COLO668 (cell line): ENCODE data around the gene CFAP54.
"Not testable (repeated sequence)": the region's sequence is repeated elsewhere in the genome, so short reads cannot be mapped to it uniquely, and the experiment has no call there.

ENCODE experiments used
- DNase-seq: peaks from one replicate; lab custom pipeline; 2025; ENCODE audit not compliant: unreplicated experiment; lab: John Stamatoyannopoulos, UW

The CFAP54 gene

DNA sequence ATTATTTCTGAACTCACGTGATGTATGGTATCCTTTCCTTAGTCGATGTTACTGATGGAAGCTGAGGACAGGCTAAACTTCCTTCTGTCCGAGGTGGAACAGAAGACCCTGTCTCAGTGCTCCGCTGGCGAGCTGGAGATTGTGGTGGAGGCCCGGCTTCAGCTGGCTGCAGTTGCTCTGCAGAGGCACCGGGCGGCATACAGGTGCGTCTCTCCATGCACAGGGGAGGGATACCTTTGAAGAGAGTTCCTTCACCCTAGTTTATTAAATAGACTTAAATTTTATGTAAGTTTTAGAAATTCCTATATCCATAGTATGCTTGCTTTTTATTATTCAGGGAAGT, 231.0 kb downstream of the CFAP54 start:
- peak; percentile 75 for DNase-seq

DNA sequence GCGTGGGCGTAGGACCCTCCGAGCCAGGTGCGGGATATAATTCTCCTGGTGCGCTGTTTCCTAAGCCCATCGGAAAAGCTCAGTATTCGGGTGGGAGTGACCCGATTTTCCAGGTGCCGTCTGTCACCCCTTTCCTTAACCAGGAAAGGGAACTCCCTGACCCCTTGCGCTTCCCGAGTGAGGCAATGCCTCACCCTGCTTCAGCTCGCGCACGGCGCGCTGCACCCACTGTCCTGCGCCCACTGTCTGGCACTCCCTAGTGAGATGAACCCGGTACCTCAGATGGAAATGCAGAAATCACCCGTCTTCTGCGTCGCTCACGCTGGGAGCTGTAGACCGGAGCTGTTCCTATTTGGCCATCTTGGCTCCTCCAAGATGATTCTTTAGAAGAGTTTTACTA, 240.1 kb downstream of the CFAP54 start:
- not testable (repeated sequence) for DNase-seq

DNA sequence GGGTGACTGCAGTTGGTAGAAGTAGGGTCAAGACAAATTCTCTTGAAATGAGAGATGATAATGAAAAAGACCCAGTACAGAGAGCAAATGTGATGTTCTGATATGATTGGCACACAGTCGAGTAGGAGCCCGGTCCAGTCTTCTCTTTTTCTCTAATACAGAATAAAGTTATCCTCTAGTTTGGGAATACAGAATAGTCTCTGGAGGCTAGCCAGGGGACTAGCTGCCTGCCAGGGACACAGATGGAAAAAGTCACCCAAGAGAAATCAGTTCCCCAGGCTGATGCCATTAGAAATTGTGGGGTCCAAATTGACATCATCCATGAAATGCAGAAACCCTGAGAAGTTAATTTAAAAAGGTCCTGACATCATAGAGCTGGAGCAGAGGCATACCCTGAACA, 240.5 kb downstream of the CFAP54 start:
- DNase-seq: no peak

DNA sequence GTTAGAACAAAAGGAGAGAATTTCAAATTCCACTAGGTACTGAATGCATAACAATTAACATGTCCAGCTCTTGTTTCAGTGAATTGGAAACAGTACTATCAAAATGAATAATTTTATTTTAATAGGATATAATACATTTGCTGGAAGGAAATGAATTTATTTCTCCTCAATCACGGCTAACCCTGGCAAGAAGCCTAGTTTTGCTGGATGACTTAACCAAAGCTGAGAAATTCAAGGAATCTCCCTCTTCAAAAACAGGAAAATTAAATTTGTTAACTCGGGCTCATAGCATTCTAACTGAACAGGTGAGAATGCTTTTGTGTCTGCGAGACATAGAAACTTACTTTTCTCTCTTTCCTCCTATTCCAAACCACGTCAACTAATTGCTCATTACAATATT, 254.2 kb downstream of the CFAP54 start:
- DNase-seq: no peak

DNA sequence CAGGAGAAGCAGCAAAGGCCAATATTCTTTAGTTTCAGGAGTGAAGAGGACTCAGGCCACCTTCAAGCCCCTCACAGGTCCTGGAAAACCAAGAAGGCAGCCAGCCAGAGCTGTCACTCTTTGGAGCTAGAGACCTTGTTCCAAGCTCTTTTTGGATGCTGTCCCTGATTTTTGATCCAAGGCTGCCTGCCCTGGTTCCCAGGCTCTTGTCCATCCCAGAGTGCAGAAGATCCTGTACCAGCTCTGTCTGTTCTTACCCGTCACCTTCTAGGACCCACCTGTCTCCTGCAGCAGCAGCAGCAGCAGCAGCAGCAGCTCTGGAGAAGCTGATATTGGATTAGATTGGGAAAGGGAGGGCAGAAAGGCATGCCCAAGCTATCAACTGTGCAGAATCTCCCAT, 260.6 kb downstream of the CFAP54 start:
- DNase-seq: no peak

DNA sequence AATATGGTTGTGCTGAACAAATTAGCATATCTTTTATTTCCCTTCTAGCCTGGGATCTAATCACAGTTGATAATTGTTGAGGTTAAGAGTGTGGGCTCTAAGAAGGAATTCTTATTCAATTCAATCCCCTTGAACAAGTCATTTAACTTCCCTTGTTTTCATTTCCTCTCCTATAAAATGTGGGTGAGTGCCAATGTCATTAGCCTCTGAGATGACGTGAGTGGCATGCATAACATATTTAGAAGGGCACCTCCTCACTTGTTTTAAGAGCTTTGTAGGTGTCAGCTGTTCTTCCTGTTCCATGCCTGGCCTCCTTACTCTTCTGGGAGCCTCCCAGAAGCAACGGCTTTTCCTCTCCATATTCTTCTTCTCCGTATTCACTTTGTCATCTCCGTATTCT, 262.2 kb downstream of the CFAP54 start:
- DNase-seq: no peak

DNA sequence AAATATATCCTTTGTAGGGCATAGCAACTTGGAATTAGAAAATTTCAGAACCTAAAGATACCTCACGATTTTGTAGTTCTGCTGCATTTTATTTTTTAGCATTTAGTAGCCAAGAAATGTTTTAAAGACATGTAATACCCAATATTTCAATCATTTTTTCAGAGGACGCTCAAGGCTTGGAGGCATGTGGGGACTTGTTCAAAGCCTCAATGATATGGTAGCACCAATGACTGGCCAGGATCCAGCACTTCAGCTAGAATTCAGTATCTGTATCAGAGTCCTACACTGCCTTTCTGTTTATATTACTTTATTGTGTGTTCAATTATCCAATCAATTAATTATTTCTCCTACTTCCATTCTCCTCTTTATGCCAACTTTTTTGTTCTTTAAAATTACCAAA, 262.8 kb downstream of the CFAP54 start:
- DNase-seq: no peak

DNA sequence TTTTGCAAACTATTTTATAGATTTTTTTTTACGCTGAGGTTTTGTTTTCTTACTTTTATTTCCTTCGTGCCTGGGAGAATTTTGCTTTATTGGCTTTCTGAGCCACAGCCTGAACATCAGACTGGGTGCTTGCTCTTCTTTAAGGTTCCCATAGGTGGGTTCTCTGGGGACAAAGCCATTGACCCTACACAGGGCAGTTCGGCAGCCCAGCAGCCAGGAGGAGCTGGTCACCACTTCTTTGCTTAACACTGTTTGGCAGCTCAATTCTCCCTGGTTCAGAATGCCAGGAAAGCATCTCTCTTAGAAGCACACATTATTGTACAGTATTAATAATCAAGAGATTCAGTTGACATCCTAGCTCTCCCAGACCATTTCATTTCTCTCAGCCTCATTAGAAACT, 276.9 kb downstream of the CFAP54 start:
- no peak for DNase-seq

DNA sequence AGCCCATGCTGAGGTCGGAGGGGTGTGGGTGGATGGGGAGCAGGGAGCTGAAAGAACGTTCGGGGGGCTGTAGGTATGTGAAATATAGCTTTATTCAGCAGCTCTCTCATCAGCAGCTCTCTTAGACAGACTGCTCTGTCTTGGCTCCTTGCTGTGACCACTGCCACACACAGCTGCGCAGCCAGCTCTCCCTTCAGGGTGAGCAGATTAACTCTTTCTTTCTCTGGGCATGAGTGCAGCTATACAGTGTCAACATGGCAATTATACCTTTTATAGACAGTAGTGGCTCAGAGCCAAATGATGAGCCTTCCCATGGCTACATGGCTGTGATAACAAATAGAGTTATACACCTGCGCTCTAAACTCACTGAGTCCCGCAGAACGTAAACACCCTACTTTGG, 280.0 kb downstream of the CFAP54 start:
- DNase-seq: peak; percentile 90

DNA sequence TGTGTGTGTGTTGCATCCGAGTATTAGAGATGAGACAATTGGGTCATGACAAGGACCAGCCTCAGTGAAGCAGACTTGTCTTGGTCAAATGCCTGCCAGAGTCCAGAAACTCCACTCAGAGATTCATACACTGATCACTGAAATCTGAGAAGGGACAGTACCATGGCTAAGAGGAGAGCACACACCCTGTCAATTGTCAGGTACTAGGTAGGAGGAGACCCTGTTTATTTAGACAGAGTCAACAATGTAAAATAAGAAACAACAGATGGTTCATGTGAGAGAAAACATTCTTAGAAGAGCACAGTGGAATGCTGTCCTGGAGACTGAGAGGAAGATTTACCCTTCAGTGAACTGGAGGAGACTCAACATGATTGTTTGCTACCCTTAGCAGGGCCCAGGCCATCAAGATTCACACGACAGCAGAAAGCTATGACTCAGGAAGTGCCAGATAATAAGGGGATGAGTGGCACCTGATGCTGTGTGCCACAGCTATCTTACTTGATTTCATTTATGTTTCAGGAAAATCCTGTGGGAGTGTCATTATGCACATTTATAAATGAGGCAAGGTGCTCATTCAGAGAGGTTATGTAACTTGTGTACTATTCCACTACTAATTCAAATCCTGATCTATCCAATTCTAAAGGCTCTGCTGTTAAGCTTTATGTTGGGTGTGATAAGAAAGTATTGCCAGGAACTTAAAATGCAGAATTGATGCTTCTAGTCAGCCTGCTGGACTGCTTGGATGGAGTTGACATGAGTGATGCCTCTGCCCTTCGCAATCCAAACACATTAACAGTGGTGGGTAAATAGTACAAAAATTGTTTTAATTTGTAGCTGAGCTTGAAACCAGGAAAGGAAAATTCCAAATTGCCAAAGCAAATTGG, 281.1 kb downstream of the CFAP54 start:
- DNase-seq: peak; percentile 58

DNA sequence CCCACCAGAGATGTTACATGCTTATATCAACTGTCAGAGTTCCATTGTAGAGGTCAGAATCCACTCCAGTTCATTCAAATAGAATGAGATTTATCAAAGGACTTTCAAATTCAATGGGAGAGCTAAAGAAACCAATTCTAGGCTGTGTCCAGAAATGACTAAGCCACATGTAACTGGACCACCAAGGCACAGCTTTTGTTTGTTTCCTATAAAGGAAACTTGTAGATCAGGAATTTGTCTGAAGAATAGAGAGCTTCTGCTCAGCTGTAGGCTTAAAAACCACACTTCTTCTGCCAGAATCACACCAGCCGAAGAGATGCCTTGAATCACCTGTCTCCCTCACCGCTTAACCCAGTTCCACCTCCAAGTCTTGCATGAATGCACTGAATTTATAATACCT, 283.7 kb downstream of the CFAP54 start:
- DNase-seq: no peak

DNA sequence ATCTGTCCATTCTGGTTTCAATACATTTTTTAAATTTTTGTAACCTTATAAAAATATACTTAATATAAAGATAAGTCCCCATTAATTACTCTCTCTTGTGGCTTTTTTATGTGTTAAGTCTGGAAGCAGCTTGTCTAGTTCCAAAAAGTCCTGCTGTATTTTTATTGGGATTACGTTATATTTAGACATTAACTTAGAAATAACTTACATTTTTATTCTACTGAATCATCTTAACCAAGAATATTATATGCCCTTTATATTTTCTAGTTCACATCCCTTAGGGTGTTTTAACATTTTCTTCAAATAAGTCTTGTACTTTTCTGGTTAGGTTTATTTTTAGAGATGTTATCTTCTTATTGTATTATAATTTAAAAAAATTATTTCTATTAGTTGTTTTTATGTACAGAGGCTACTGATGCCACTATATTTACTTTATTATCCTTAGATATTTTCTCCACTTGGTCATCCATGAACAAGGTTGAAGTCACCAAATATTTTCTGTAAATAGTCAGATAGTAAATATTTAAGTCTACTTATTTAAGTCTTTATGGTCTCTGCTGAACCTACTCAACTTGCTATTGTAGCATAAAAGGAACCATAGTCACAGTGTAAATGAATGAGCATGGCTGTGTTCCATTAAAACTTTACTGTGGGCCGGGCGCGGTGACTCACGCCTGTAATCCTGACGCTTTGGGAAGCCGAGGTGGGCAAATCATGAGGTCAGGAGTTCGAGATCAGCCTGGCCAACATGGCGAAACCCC, 285.3 kb downstream of the CFAP54 start:
- DNase-seq: no peak

DNA sequence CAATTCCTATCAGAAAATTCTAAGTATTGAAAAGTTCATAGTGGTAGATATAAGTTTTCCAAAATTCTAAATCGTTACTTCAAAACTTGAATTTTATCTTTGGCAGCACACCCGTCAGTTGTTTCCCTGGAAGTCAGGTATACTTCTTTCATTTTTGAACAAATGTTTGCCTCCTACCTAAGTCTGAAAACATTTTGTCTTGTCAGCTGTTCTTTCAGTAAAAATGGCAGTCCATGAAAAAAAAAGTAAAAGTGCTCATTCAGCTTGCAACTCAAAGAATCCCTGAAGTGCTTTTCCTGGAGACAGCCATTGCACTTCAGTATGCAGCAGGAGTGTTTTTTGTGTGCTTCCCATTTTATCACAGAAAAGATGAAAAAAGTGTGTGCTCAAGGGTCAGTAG, 287.5 kb downstream of the CFAP54 start:
- no peak for DNase-seq

DNA sequence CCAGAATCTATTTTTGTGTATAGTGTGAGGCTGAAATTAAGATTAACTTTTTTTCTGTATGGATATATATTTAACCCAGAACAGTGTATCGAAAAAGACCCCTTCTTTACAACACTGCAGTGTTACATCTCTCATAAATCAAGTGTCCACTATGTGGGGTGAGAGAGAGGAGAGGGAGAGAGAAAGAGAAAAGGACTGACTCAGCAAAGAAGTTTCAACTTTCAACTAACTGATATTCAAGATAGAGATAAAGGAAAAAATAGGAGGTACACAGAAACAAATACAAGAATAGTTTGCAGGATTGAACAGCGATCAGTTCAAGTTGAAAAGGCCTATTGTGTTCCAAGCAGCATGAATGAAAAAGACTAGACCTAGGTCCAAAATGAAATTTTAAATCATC, 291.0 kb downstream of the CFAP54 start:
- DNase-seq: no peak

DNA sequence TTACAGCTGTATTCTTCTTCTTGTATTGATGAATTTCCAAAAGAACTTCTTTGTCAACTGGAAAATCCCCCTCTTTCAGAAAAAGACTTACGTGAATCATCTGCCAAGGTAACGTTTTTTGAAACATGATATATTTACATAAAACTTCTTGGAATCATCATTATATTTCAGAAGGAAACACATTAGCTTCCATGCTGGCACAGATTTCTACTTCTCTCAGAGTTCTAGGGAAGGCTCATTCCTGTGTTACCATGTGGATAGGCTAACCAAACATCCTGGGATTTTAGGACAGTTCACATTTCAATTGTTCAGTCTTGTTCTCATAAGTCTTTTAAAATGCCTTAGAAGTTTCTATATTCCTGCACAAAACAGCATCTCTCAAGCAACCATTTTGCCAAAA, 297.4 kb downstream of the CFAP54 start:
- DNase-seq: no peak

DNA sequence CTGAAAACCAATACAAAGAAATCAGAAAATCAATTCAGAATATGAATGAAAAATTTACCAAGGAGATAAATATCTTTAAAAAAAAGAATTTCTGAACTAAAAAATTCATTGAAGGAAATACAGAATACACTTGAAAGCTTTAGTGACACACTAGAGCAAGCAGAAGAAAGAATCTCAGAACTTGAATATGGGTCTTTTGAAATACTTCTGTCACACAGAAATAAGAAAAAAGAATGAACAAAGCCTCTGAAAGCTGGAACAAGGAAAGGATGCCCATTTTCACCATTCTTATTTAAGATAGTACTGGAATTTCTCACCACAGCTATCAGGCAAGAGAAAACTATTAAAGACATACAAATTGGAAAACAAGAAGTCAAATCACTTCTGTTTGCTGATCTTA, 314.6 kb downstream of the CFAP54 start:
- no peak for DNase-seq

DNA sequence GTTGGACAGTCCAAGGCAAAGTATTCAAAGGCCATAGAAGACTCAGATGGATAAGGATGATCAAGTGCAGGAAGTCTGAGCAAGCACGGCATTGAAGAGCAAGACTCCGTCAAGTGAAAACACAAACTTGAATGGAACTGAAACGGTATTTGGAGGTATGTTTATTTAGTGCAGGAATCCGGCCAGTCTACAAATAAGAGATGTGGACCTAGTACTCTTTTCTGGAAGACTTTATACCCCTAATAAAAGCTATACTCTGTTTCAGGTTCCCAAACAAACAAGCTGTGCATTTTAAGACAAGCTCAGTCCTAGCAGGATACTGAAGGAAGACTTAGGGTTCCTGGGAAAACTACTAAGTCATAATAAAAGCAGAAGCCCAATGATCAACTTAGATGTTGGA, 316.9 kb downstream of the CFAP54 start:
- no peak for DNase-seq

DNA sequence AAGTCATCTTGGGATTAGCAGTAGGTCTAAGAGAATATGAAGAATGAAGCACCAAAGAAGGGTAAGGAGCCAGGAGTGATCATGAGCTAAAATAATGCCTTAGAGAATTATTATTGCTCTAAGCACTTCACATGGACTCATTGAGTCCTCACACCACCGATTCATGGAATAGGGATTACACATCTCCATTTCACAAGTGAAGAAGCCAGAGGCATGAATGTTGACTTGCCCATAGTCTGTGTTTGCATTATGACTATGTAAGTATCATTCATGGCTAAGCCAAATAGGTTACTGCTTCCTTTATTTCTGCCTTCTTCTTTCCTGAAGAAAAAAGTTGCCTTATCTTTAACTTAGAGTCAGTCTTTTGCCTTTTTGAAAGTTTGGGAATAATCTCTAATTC, 318.4 kb downstream of the CFAP54 start:
- DNase-seq: no peak

DNA sequence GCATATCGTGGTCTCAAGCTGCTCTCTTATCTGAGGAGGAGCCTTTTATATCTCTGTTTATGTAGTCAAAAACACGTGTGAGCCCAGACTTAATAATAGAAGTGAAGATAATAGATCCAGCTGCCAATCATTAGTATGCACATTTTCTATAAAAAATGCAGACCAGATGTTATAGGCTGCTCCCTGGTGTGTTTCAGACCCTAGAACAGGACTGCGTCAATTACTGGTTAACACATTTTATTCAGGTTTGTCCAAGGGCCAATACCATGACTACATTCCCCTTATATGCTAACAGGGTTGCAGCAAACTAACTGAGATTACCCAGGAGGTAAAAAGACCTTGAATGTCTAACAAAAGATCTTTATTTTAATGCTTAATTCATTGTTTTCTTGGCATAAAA, 319.2 kb downstream of the CFAP54 start:
- DNase-seq: no peak

DNA sequence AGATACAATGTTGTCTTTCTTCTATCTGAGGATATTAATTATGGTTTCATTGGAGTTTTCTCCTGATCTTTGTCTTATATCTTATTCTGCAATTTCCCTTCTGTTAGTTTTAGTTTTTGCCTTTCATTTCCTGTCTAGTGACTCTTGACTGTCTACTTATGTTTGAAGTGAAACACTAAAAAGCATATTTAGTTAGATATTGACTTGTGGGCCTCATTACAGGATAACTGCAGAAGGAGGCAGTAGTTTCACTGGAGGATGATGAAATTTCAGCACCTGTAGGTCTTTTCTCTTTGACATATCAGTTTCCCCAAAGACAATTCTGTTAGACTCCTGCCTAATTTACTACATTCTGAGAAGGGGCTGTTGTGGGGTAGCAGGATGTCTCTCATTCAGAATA, 320.1 kb downstream of the CFAP54 start:
- no peak for DNase-seq

DNA sequence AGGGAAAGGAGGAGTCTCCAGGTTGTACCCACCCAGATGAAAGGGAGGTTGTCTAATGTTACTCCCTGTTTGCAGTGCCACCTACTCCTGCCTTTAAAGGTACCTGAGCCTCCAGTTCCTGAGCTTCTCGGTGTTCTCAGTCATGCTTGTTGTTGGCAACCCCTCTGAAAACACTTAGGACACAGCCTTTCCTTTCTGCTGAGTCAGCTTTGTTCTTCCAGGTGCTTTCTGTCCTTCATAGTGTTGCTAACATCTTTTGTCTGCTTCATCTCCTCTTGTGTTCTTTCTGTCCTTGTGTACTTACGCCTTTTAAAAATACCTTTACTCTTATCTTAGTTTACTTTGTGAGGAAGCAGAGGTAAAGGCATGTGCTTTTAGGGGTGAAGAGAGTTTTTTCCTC, 320.7 kb downstream of the CFAP54 start:
- no peak for DNase-seq

DNA sequence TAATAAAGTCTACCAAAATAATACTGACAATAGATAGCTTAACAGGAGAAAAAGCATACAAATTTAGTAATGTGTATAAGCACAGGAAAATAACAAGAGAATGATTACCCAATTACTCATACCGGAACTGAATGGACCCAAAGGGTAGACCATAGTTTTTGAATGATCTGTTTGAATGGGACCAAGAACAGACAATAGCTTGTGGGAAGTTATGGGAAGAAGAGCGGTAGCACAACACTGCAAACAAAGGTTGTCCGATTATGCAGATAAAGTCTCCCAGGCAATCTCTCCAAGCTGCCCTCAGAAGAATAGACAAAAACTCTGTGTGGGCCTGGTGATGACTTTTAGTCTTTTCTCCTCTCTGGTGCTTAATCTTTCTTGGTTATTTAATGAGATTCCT, 321.1 kb downstream of the CFAP54 start:
- DNase-seq: no peak

DNA sequence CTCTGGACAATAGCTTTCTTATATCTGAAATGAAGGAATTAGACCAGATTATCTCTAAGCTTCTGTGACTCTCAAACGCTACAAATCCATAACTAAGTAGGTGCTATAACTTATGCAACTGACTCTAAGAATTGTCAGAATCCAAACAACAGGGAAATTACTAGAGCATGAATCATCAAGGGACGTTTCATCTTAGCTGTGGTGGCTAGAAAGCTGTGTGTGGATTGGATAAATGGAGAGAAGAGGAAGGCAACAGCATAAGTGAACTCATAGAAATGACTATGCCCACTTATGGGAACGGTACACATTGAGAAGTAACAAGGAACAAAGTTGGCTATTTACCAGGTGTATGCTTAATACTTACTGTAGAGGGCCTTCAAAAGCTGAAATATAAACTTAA, 321.7 kb downstream of the CFAP54 start:
- DNase-seq: no peak
